ENCODE data around the gene OLFML2B. TPM values are rescaled to one million over a fixed set of nuclear protein-coding genes. Genes with fewer than 3 reads are reported as not detected.

OLFML2B gene
- total and polyA plus RNA-seq, 2 of the 4 experiments (the other 2 are of a cell fraction), result 0.36 to 0.74 TPM

- Histone ChIP-seq H3K18ac (ENCODE audit: low read depth, low read length) (no peak overlapping the region), H3K4me2 (ENCODE audit: low read depth, low read length) (no peak overlapping the region), H4K91ac (ENCODE audit: insufficient read depth, low read depth, low read length) (no peak overlapping the region), H3K9me1 (ENCODE audit: insufficient read depth, low read length) (peaks cover 4% of the 10 kb centered on the region; the same call in 1 of the 2 replicates), H4K5ac (ENCODE audit: low read depth, low read length) (no peak overlapping the region), H4K8ac (ENCODE audit: low read depth in 2 of 2, low read length in 2 of 2) (no peak overlapping the region), H3K4me3 (ENCODE audit: insufficient read depth, low read depth, low read length) (no peak overlapping the region), H3K4ac (ENCODE audit: low read depth, low read length) (no peak overlapping the region), H3K4me1 (ENCODE audit: control insufficient read depth, insufficient read depth, low read length) (no peaks in the 10 kb centered on the region), H3K14ac (replicated peaks; ENCODE audit: low read depth, low read length) (no peak overlapping the region), H3K36me3 (ENCODE audit: control insufficient read depth, insufficient read depth, low read length) (no peaks in the 10 kb centered on the region), H2AK9ac (replicated peaks; ENCODE audit: low read depth, low read length, poor library complexity) (no peak overlapping the region), H3K79me1 (ENCODE audit: low read depth in 1 of 2, low read length in 2 of 2) (no peaks in the 10 kb centered on the region), H3K27me3 (ENCODE audit: control insufficient read depth, insufficient read depth, low read length) (peaks cover 4% of the 10 kb centered on the region; the same call in 1 of the 2 replicates), H3K56ac (ENCODE audit: extremely low read depth, insufficient read depth, low read length) (no peak overlapping the region), H2AK5ac (ENCODE audit: low read depth, low read length) (no peak overlapping the region), H2BK20ac (ENCODE audit: low read depth, low read length) (no peak overlapping the region), H3K27ac (ENCODE audit: insufficient read depth, low read length) (no peak overlapping the region), H2BK15ac (ENCODE audit: low read depth, low read length) (no peak overlapping the region), H3K23ac (ENCODE audit: low read depth, low read length) (no peak overlapping the region), H2AFZ (replicated peaks; ENCODE audit: low read length, poor library complexity) (no peak overlapping the region), H4K20me1 (ENCODE audit: insufficient read depth, low read length) (no peaks in the 10 kb centered on the region), H3K9ac (ENCODE audit: low read depth, low read length) (no peak overlapping the region), H2BK5ac (ENCODE audit: low read depth, low read length, poor library complexity, severe bottlenecking) (no peak overlapping the region), H3K9me3 (ENCODE audit: control insufficient read depth, insufficient read depth, low read length) (peaks cover 12% of the 10 kb centered on the region), H2BK120ac (ENCODE audit: low read depth, low read length) (no peak overlapping the region)
- DNase-seq (no peak), ATAC-seq (ENCODE audit: low read depth) (no peak)
- intact Hi-C loops (cut with micrococcal nuclease) (no loop called here), in situ Hi-C loops (cut with MboI; ENCODE audit: low sequenced_read_pairs) (no loop called here), dilution Hi-C loops (cut with HindIII; ENCODE audit: low sequenced_read_pairs, unreplicated experiment) (no loop called here)
- BruUV-seq (replicated peaks), result no TSS peak
- no peak for TF ChIP-seq CHD1 (IDR thresholded peaks at IDR 0.05; ENCODE audit: low read depth, low read length)
- no peak for TF ChIP-seq MXI1 (IDR thresholded peaks at IDR 0.05; ENCODE audit: borderline replicate concordance, low read depth, low read length)
- TF ChIP-seq MAFK (IDR thresholded peaks at IDR 0.05; ENCODE audit: low read depth, low read length), result no peak
- TF ChIP-seq MAZ (IDR thresholded peaks at IDR 0.05; ENCODE audit: borderline replicate concordance, low read depth, low read length), result no peak
- ChIA-PET CTCF (no interaction called here), POLR2A (ENCODE audit: unreplicated experiment) (no interaction called here)
- WGBS, 2 experiments (ENCODE audit: extremely low coverage in 2 of 2, insufficient read length in 1 of 2), result 100% methylated on average over 1 of the region's 5 CpGs; no CpG with 5 or more reads in 1 of the 2 experiments
These were observed 35.3 kb downstream of the OLFML2B start for GRCh38 chr1:161988413-161988812.

Measured in IMR-90 (cell line).